Measurements from ENCODE around the gene DVL2.

The DVL2 gene

DNA sequence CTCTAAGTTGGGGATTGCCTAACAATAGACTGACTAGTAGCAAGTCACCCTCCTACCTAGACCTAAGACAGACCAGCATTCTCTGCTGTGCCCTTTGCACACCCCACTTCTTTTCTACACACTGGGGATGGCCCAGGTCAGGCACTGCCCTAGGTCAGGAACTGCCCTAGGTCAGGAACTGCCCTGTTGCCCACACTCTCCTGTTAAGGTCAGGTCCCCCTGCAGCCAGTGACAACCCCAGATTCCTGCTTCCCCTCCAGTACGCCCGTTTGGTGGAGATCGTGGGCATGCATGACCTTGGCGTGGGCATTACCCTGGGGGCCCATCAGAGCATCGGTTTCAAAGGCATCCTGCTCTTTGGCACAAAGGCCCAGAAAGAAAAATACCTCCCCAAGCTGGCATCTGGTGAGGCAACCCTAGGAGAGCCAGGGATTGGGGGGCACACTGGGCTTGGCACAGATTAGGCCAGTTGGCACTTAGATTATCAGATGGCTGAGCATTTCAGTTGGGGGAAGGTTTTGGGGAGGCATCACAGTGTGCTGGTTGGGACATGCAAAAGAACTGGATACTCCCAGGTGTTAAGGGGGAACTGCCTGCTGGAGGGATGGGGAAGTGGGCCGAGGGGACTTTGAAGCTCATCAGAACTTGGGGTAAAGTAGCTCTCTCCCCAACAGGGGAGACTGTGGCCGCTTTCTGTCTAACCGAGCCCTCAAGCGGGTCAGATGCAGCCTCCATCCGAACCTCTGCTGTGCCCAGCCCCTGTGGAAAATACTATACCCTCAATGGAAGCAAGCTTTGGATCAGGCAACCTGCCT is 12.8 kb downstream of the DVL2 start:
- Histone ChIP-seq H2AFZ (ENCODE audit: low read depth) (no peak overlapping the region), H3K9ac (no peak overlapping the region), H3K79me2 (ENCODE audit: insufficient read depth, low read depth) (no peaks in the 10 kb centered on the region), H3K4me1 (ENCODE audit: low read depth, poor library complexity, severe bottlenecking) (no peaks in the 10 kb centered on the region), H3K4me3 (IDR thresholded peaks at IDR 0.05; ENCODE audit: insufficient read depth, low read depth, low read length) (no peak overlapping the region), H3K36me3 (ENCODE audit: insufficient read depth) (no peaks in the 10 kb centered on the region), H4K20me1 (ENCODE audit: insufficient read depth) (no peaks in the 10 kb centered on the region), H3K4me2 (no peak overlapping the region), H3K27me3 (ENCODE audit: insufficient read depth, low read depth) (no peaks in the 10 kb centered on the region), H3K27ac (no peak overlapping the region)
- TF ChIP-seq, protein P1, sequence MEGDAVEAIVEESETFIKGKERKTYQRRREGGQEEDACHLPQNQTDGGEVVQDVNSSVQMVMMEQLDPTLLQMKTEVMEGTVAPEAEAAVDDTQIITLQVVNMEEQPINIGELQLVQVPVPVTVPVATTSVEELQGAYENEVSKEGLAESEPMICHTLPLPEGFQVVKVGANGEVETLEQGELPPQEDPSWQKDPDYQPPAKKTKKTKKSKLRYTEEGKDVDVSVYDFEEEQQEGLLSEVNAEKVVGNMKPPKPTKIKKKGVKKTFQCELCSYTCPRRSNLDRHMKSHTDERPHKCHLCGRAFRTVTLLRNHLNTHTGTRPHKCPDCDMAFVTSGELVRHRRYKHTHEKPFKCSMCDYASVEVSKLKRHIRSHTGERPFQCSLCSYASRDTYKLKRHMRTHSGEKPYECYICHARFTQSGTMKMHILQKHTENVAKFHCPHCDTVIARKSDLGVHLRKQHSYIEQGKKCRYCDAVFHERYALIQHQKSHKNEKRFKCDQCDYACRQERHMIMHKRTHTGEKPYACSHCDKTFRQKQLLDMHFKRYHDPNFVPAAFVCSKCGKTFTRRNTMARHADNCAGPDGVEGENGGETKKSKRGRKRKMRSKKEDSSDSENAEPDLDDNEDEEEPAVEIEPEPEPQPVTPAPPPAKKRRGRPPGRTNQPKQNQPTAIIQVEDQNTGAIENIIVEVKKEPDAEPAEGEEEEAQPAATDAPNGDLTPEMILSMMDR (conservative IDR thresholded peaks at IDR 0.05; ENCODE audit: low read depth, low read length): no peak

DNA sequence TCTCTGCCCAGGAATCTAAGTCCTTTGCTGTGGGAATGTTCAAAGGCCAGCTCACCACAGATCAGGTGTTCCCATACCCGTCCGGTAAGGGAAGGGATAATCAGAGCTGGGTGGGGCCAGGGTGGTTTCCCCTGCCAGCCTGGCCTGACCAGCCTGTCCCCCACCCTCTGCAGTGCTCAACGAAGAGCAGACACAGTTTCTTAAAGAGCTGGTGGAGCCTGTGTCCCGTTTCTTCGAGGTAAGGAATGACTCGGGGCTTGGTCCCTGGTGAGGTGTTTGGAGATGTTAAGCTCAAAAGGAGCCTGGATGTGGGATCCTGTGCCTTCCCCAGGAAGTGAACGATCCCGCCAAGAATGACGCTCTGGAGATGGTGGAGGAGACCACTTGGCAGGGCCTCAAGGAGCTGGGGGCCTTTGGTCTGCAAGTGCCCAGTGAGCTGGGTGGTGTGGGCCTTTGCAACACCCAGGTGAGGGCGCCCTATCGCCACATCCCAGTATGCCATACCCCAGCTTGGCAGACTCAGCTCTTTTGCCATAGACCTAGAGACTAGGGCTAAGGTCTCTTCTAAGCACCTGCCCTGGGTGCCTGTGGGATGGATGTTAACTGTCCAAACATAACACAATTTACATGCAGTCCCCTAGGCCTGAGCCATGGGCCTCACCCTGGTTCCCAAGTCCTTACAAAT is 13.6 kb downstream of the DVL2 start:
- Histone ChIP-seq H2AFZ (ENCODE audit: low read depth) (no peak overlapping the region), H3K4me3 (IDR thresholded peaks at IDR 0.05; ENCODE audit: insufficient read depth, low read depth, low read length) (no peak overlapping the region), H4K20me1 (ENCODE audit: insufficient read depth) (no peaks in the 10 kb centered on the region), H3K9ac (peak overlapping the region; percentile 49; the same call in 1 of the 2 replicates), H3K4me1 (ENCODE audit: low read depth, poor library complexity, severe bottlenecking) (no peaks in the 10 kb centered on the region), H3K36me3 (ENCODE audit: insufficient read depth) (no peaks in the 10 kb centered on the region), H3K27ac (peak overlapping the region; percentile 20; the same call in 1 of the 2 replicates), H3K79me2 (ENCODE audit: insufficient read depth, low read depth) (no peaks in the 10 kb centered on the region), H3K27me3 (ENCODE audit: insufficient read depth, low read depth) (no peaks in the 10 kb centered on the region), H3K4me2 (peak overlapping the region; percentile 33)
- TF ChIP-seq, protein P1 (conservative IDR thresholded peaks at IDR 0.05; ENCODE audit: low read depth, low read length): peak; percentile 34; the same call in 1 of the 2 replicates

DNA sequence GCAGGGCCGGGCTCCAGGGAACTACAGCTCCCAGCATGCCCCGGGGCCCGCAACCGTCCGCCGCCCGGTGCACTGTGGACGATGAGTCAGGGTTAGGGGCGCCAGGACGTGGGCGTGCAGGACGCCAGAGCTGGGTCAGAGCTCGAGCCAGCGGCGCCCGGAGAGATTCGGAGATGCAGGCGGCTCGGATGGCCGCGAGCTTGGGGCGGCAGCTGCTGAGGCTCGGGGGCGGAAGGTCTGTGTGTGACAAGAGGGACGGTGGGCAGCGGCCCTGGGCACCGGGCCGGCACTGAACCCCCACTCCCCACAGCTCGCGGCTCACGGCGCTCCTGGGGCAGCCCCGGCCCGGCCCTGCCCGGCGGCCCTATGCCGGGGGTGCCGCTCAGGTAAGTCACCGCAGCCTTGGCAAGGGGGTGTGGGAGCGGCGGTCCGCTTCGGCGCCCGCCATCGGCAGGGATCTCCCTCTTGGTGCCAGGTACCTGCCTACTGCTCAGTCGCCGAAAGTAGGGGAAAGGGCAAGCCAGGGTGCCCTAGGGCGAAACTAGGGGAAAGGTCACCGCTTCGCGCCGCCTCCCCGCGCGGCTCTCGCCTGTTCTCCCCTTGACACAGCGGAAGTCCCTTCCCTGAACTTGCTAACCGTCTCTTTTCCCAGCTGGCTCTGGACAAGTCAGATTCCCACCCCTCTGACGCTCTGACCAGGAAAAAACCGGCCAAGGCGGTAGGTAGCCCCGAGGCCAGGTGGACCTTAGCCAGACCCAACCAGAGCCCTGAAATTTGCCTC is 14.3 kb downstream of the DVL2 start, which contains the start of the genes ACADVL and DLG4:
Gene ACADVL, plus strand, starts transcription at position 127 of the 781 bp plus-strand sequence. Its CDS starts 47 bp downstream, at position 174.
Gene DLG4, minus strand, starts transcription at position 25 of the 781 bp plus-strand sequence.
- Histone ChIP-seq H3K4me2 (peak within 1 kb of the TSS; percentile 33), H3K4me1 (ENCODE audit: low read depth, poor library complexity, severe bottlenecking) (no peaks in the 10 kb centered on the region), H4K20me1 (ENCODE audit: insufficient read depth) (no peaks in the 10 kb centered on the region)

More for the DNA sequence above, 14.3 kb downstream of the DVL2 start, which contains the start of the genes ACADVL and DLG4:
- Histone ChIP-seq H3K4me3 (IDR thresholded peaks at IDR 0.05; ENCODE audit: insufficient read depth, low read depth, low read length) (no peak within 1 kb of the TSS), H3K27ac (peak within 1 kb of the TSS; percentile 20; the same call in 1 of the 2 replicates), H3K27me3 (ENCODE audit: insufficient read depth, low read depth) (no peaks in the 10 kb centered on the region), H3K36me3 (ENCODE audit: insufficient read depth) (no peaks in the 10 kb centered on the region), H2AFZ (ENCODE audit: low read depth) (no peak within 1 kb of the TSS; the same call in 1 of the 2 replicates), H3K9ac (peak within 1 kb of the TSS; percentile 49; the same call in 1 of the 2 replicates), H3K79me2 (ENCODE audit: insufficient read depth, low read depth) (no peaks in the 10 kb centered on the region)
- TF ChIP-seq, protein P1 (conservative IDR thresholded peaks at IDR 0.05; ENCODE audit: low read depth, low read length): no peak

Measured in KMS-11 (cell line).